ENCODE data around the gene FCHSD2. TPM values are rescaled to one million over a fixed set of nuclear protein-coding genes. Genes with fewer than 3 reads are reported as not detected.
"Not testable (repeated sequence)": the region's sequence is repeated elsewhere in the genome, so short reads cannot be mapped to it uniquely, and the experiment has no call there.

FCHSD2 gene
- total RNA-seq, 1 donor from 2014 or later: 16.3 TPM

GRCh38 chr11:72912253-72912652, 229.9 kb downstream of the FCHSD2 start:
- H3K36me3 ChIP-seq: peaks cover 2 to 8% of the 10 kb centered on the region in 2 donors
- peaks cover 7% of the 10 kb centered on the region in 2 donors for H3K9me3 ChIP-seq
- no peaks in the 10 kb centered on the region for H3K4me1 ChIP-seq
- no peak overlapping the region for H3K27ac ChIP-seq
- no peak overlapping the region for H3K4me3 ChIP-seq
- no peak for DNase-seq (ENCODE audit: low spot score in 2 of 2)
- no peaks in the 10 kb centered on the region for H3K27me3 ChIP-seq
- intact Hi-C loops (cut with DNase I): no loop called here
- no peak for TF ChIP-seq CTCF (IDR thresholded peaks at IDR 0.05)

- H3K27me3 ChIP-seq; H3K27ac ChIP-seq; H3K36me3 ChIP-seq; H3K4me1 ChIP-seq; intact Hi-C loops (cut with DNase I); DNase-seq (ENCODE audit: low spot score in 2 of 2); H3K4me3 ChIP-seq: not testable (repeated sequence)
- H3K9me3 ChIP-seq: peaks cover 7 to 14% of the 10 kb centered on the region in 2 donors
Observed at GRCh38 chr11:72909558-72910388, 232.3 kb downstream of the FCHSD2 start.

GRCh38 chr11:72908032-72908676, 234.0 kb downstream of the FCHSD2 start:
- Histone ChIP-seq H3K4me1 (no peaks in the 10 kb centered on the region), H3K36me3 (peaks cover under 1 to 5% of the 10 kb centered on the region in 2 donors)

GRCh38 chr11:72904016-72904415, 238.1 kb downstream of the FCHSD2 start:
- intact Hi-C loops (cut with DNase I): no loop called here
- Histone ChIP-seq H3K27ac (peak overlapping the region in 1 of 2 donors; percentile 24), H3K36me3 (peaks cover 0 to 11% of the 10 kb centered on the region in 2 donors), H3K9me3 (peaks cover 0 to 8% of the 10 kb centered on the region in 2 donors), H3K4me1 (no peaks in the 10 kb centered on the region), H3K4me3 (no peak overlapping the region), H3K27me3 (no peaks in the 10 kb centered on the region)
- DNase-seq (ENCODE audit: low spot score in 2 of 2): no peak
- TF ChIP-seq CTCF (IDR thresholded peaks at IDR 0.05): no peak

More at GRCh38 chr11:72908032-72908676, 234.0 kb downstream of the FCHSD2 start:
- no peaks in the 10 kb centered on the region for H3K27me3 ChIP-seq
- TF ChIP-seq CTCF (IDR thresholded peaks at IDR 0.05): no peak
- intact Hi-C loops (cut with DNase I): no loop called here
- no peak overlapping the region for H3K4me3 ChIP-seq
- peaks cover 7 to 14% of the 10 kb centered on the region in 2 donors for H3K9me3 ChIP-seq
- no peak for DNase-seq (ENCODE audit: low spot score in 2 of 2)
- no peak overlapping the region for H3K27ac ChIP-seq

GRCh38 chr11:72901374-72901773, 240.7 kb downstream of the FCHSD2 start:
- TF ChIP-seq CTCF (IDR thresholded peaks at IDR 0.05): no peak
- no peaks in the 10 kb centered on the region for H3K27me3 ChIP-seq
- H3K36me3 ChIP-seq: peaks cover 0 to 11% of the 10 kb centered on the region in 2 donors
- DNase-seq (ENCODE audit: low spot score in 2 of 2): no peak
- H3K4me3 ChIP-seq: no peak overlapping the region
- intact Hi-C loops (cut with DNase I): no loop called here
- no peak overlapping the region for H3K27ac ChIP-seq
- H3K4me1 ChIP-seq: no peaks in the 10 kb centered on the region
- H3K9me3 ChIP-seq: peaks cover 0 to under 1% of the 10 kb centered on the region in 2 donors

GRCh38 chr11:72900013-72900412, 242.1 kb downstream of the FCHSD2 start:
- no peak for TF ChIP-seq CTCF (IDR thresholded peaks at IDR 0.05)
- intact Hi-C loops (cut with DNase I): no loop called here

More at GRCh38 chr11:72900013-72900412, 242.1 kb downstream of the FCHSD2 start:
- no peaks in the 10 kb centered on the region for H3K4me1 ChIP-seq
- DNase-seq (ENCODE audit: low spot score in 2 of 2): no peak
- H3K36me3 ChIP-seq: peaks cover 0 to 11% of the 10 kb centered on the region in 2 donors
- no peak overlapping the region for H3K4me3 ChIP-seq
- no peak overlapping the region for H3K27ac ChIP-seq
- no peaks in the 10 kb centered on the region for H3K9me3 ChIP-seq
- H3K27me3 ChIP-seq: no peaks in the 10 kb centered on the region
